ENCODE results near the gene ATP6V0E1. TPM values are rescaled to one million over a fixed set of nuclear protein-coding genes. Genes with fewer than 3 reads are reported as not detected.
"Not testable (repeated sequence)": the region's sequence is repeated elsewhere in the genome, so short reads cannot be mapped to it uniquely, and the experiment has no call there.

Gene ATP6V0E1
- total RNA-seq, 4 donors from 2014 or later = 57.8 to 132 (median 97.2) TPM

GRCh38 chr5:173045474-173045873, 61.9 kb downstream of the ATP6V0E1 start:
- TF ChIP-seq POLR2A (IDR thresholded peaks at IDR 0.05) (no peak), CTCF (IDR thresholded peaks at IDR 0.05) (no peak)
- H3K27ac ChIP-seq = no peak overlapping the region
- no peaks in the 10 kb centered on the region for H3K4me1 ChIP-seq
- H3K4me3 ChIP-seq = no peak overlapping the region
- no peak for DNase-seq
- no peaks in the 10 kb centered on the region for H3K27me3 ChIP-seq
- H3K36me3 ChIP-seq = no peaks in the 10 kb centered on the region
- intact Hi-C loops (cut with DNase I) = no loop called here
- WGBS, 2 donors = 52 to 62% methylated on average over 8 of the region's 8 CpGs
- no peaks in the 10 kb centered on the region for H3K9me3 ChIP-seq

GRCh38 chr5:173047096-173047837, 63.7 kb downstream of the ATP6V0E1 start:
- DNase-seq = not testable (repeated sequence)

GRCh38 chr5:173047838-173048105, 64.2 kb downstream of the ATP6V0E1 start:
- Histone ChIP-seq H3K9me3 (no peaks in the 10 kb centered on the region), H3K27me3 (no peaks in the 10 kb centered on the region), H3K4me1 (peaks cover 0 to 6% (median 3%) of the 10 kb centered on the region in 3 donors), H3K27ac (no peak overlapping the region), H3K4me3 (no peak overlapping the region), H3K36me3 (no peaks in the 10 kb centered on the region)
- WGBS, 2 donors = 40 to 68% methylated on average over 1 to 4 of the region's 6 CpGs
- no peak for TF ChIP-seq CTCF (IDR thresholded peaks at IDR 0.05)
- intact Hi-C loops (cut with DNase I) = no loop called here
- DNase-seq = no peak

More at GRCh38 chr5:173047096-173047837, 63.7 kb downstream of the ATP6V0E1 start:
- 73 to 78% methylated on average over 7 to 10 of the region's 12 CpGs for WGBS, 2 donors
- H3K27ac ChIP-seq; H3K4me1 ChIP-seq; H3K4me3 ChIP-seq; H3K27me3 ChIP-seq; H3K36me3 ChIP-seq; H3K9me3 ChIP-seq; intact Hi-C loops (cut with DNase I): not testable (repeated sequence)

- no peak for DNase-seq
- Histone ChIP-seq H3K27me3 (no peaks in the 10 kb centered on the region), H3K9me3 (no peaks in the 10 kb centered on the region), H3K4me1 (peaks cover 0 to 13% (median 6%) of the 10 kb centered on the region in 3 donors), H3K36me3 (no peaks in the 10 kb centered on the region), H3K4me3 (peak overlapping the region in 1 of 4 donors; percentile 21), H3K27ac (peak overlapping the region in 2 of 4 donors; percentile 11 to 45)
- WGBS, 2 donors = 61 to 66% methylated on average over 2 of the region's 2 CpGs
- TF ChIP-seq POLR2A (IDR thresholded peaks at IDR 0.05) (no peak), CTCF (IDR thresholded peaks at IDR 0.05) (no peak)
- intact Hi-C loops (cut with DNase I) = no loop called here
Observed at GRCh38 chr5:173050791-173051190, 67.2 kb downstream of the ATP6V0E1 start.

- no peaks in the 10 kb centered on the region for H3K36me3 ChIP-seq
- no peaks in the 10 kb centered on the region for H3K27me3 ChIP-seq
- H3K27ac ChIP-seq = no peak overlapping the region
- TF ChIP-seq POLR2A (IDR thresholded peaks at IDR 0.05) = no peak
- TF ChIP-seq CTCF (IDR thresholded peaks at IDR 0.05) = no peak
- H3K4me3 ChIP-seq = no peak overlapping the region
- peaks cover 0 to 13% (median 6%) of the 10 kb centered on the region in 3 donors for H3K4me1 ChIP-seq
- intact Hi-C loops (cut with DNase I) = no loop called here
- WGBS, 2 donors = 67 to 73% methylated on average over 5 of the region's 5 CpGs
- H3K9me3 ChIP-seq = no peaks in the 10 kb centered on the region
- DNase-seq = no peak
Observed at GRCh38 chr5:173051746-173052145, 68.2 kb downstream of the ATP6V0E1 start.

- Histone ChIP-seq H3K27me3 (no peaks in the 10 kb centered on the region), H3K27ac (no peak overlapping the region), H3K9me3 (no peaks in the 10 kb centered on the region), H3K36me3 (no peaks in the 10 kb centered on the region), H3K4me3 (no peak overlapping the region), H3K4me1 (peaks cover under 1 to 21% (median 9%) of the 10 kb centered on the region in 3 donors)
- DNase-seq = no peak
- intact Hi-C loops (cut with DNase I) = no loop called here
- TF ChIP-seq POLR2A (IDR thresholded peaks at IDR 0.05) (no peak), CTCF (IDR thresholded peaks at IDR 0.05) (no peak)
- WGBS, 2 donors = 63 to 78% methylated on average over 3 of the region's 3 CpGs
Observed at GRCh38 chr5:173053041-173053440, 69.5 kb downstream of the ATP6V0E1 start.
